ENCODE measurements around the gene CERS6.

- no peak for TF ChIP-seq CTCF (IDR thresholded peaks at IDR 0.05; ENCODE audit: poor library complexity, severe bottlenecking)
- TF ChIP-seq MXI1 (conservative IDR thresholded peaks at IDR 0.05; ENCODE audit: poor library complexity, severe bottlenecking), result no peak
- TF ChIP-seq REST (IDR thresholded peaks at IDR 0.05; ENCODE audit: borderline replicate concordance), result no peak
- TF ChIP-seq EZH2 (IDR thresholded peaks at IDR 0.05; ENCODE audit: borderline replicate concordance, insufficient read depth, low read length, poor library complexity, severe bottlenecking), result no peak
- no peak for TF ChIP-seq POLR2AphosphoS5 (IDR thresholded peaks at IDR 0.05)
- no peak for TF ChIP-seq EP300 (conservative IDR thresholded peaks at IDR 0.05; ENCODE audit: poor library complexity, severe bottlenecking)
- TF ChIP-seq TAF1 (IDR thresholded peaks at IDR 0.05; ENCODE audit: low read depth), result no peak
Observed at GRCh38 chr2:168772704-168773103, 316.6 kb downstream of the CERS6 start.
